ENCODE results near the gene TNF. TPM values are rescaled to one million over a fixed set of nuclear protein-coding genes. Genes with fewer than 3 reads are reported as not detected.

Gene TNF
- total RNA-seq, 1 donor from 2014 or later, result 14.2 TPM

- peak overlapping the region; percentile 94 for H3K4me3 ChIP-seq (ENCODE audit: low read depth, low read length)
- no peak for DNase-seq (ENCODE audit: low read depth)
- no peak for TF ChIP-seq CTCF (conservative IDR thresholded peaks at IDR 0.05; ENCODE audit: low read depth, low read length)
These were observed 46.6 kb downstream of the TNF start for GRCh38 chr6:31621991-31622390.

GRCh38 chr6:31622684-31623091 is 47.3 kb downstream of the TNF start:
- no peak for DNase-seq (ENCODE audit: low read depth)
- no peak for TF ChIP-seq CTCF (conservative IDR thresholded peaks at IDR 0.05; ENCODE audit: low read depth, low read length)
- peak overlapping the region; percentile 94 for H3K4me3 ChIP-seq (ENCODE audit: low read depth, low read length)

- no peak for TF ChIP-seq CTCF (conservative IDR thresholded peaks at IDR 0.05; ENCODE audit: low read depth, low read length)
- no peak for DNase-seq (ENCODE audit: low read depth)
These were observed 48.7 kb downstream of the TNF start for GRCh38 chr6:31624070-31624469.

GRCh38 chr6:31626952-31627351 is 51.6 kb downstream of the TNF start:
- no peak overlapping the region for H3K4me3 ChIP-seq (ENCODE audit: low read depth, low read length)
- no peak for TF ChIP-seq CTCF (conservative IDR thresholded peaks at IDR 0.05; ENCODE audit: low read depth, low read length)
- no peak for DNase-seq (ENCODE audit: low read depth)

More at GRCh38 chr6:31624070-31624469, 48.7 kb downstream of the TNF start:
- no peak overlapping the region for H3K4me3 ChIP-seq (ENCODE audit: low read depth, low read length)

- no peak overlapping the region for H3K4me3 ChIP-seq (ENCODE audit: low read depth, low read length)
- no peak for TF ChIP-seq CTCF (conservative IDR thresholded peaks at IDR 0.05; ENCODE audit: low read depth, low read length)
- no peak for DNase-seq (ENCODE audit: low read depth)
These were observed 52.4 kb downstream of the TNF start for GRCh38 chr6:31627690-31628287.

Other genes starting within 250 kb of the TNF start
- 41.2 and 225 TPM in 2 replicates for gene HLA-B, start 218.4 kb upstream of the TNF start, total RNA-seq
- gene MICA, start 172.0 kb upstream of the TNF start, total RNA-seq, result 25.7 and 46.8 TPM in 2 replicates
- gene MICB, start 77.4 kb upstream of the TNF start, total RNA-seq, result 13.0 and 40.9 TPM in 2 replicates
- not detected in 2 replicates for gene MCCD1, start 46.6 kb upstream of the TNF start, total RNA-seq
- 304 and 669 TPM in 2 replicates for gene DDX39B, start 33.6 kb upstream of the TNF start, total RNA-seq
- 0.14 and 0.52 TPM in 2 replicates for gene ATP6V1G2, start 29.0 kb upstream of the TNF start, total RNA-seq
- gene NFKBIL1, start 28.0 kb upstream of the TNF start, total RNA-seq, result 11.8 and 17.8 TPM in 2 replicates
- not detected in 2 replicates for gene LTA, start 3.3 kb upstream of the TNF start, total RNA-seq
- gene LTB, start 6.9 kb downstream of the TNF start, total RNA-seq, result 12.0 and 50.8 TPM in 2 replicates
- not detected in 2 replicates for gene LST1, start 10.7 kb downstream of the TNF start, total RNA-seq
- not detected in 2 replicates for gene NCR3, start 17.4 kb downstream of the TNF start, total RNA-seq
- gene AIF1, start 39.7 kb downstream of the TNF start, total RNA-seq, result not detected in 2 replicates
- gene PRRC2A, start 45.1 kb downstream of the TNF start, total RNA-seq, result 81.2 and 93.0 TPM in 2 replicates
- 307 and 331 TPM in 2 replicates for gene BAG6, start 77.1 kb downstream of the TNF start, total RNA-seq
- 0.72 and 0.81 TPM in 2 replicates for gene APOM, start 80.3 kb downstream of the TNF start, total RNA-seq
- 17.2 and 19.3 TPM in 2 replicates for gene C6orf47, start 85.2 kb downstream of the TNF start, total RNA-seq
- gene GPANK1, start 89.4 kb downstream of the TNF start, total RNA-seq, result 16.0 and 32.9 TPM in 2 replicates
- 313 and 435 TPM in 2 replicates for gene CSNK2B, start 90.5 kb downstream of the TNF start, total RNA-seq
- 1.1 and 4.0 TPM in 2 replicates for gene LY6G5B, start 94.4 kb downstream of the TNF start, total RNA-seq
- 0.94 and 1.1 TPM in 2 replicates for gene LY6G5C, start 105.5 kb downstream of the TNF start, total RNA-seq
- gene ABHD16A, start 127.8 kb downstream of the TNF start, total RNA-seq, result 25.4 and 35.6 TPM in 2 replicates
- gene LY6G6F, start 131.3 kb downstream of the TNF start, total RNA-seq, result not detected in 2 replicates
- not detected in 2 replicates for gene LY6G6D, start 139.8 kb downstream of the TNF start, total RNA-seq
- gene LY6G6C, start 146.2 kb downstream of the TNF start, total RNA-seq, result not detected in 2 replicates
- gene MPIG6B, start 147.8 kb downstream of the TNF start, total RNA-seq, result not detected in 2 replicates
- 61.1 and 87.2 TPM in 2 replicates for gene DDAH2, start 153.7 kb downstream of the TNF start, total RNA-seq
- gene CLIC1, start 161.0 kb downstream of the TNF start, total RNA-seq, result 938 and 1,262 TPM in 2 replicates
- 18.4 and 30.4 TPM in 2 replicates for gene MSH5, start 164.4 kb downstream of the TNF start, total RNA-seq
- 0.94 and 4.4 TPM in 2 replicates for gene SAPCD1, start 187.1 kb downstream of the TNF start, total RNA-seq
- gene VWA7, start 201.8 kb downstream of the TNF start, total RNA-seq, result 0.65 and 2.2 TPM in 2 replicates
- gene VARS1, start 220.2 kb downstream of the TNF start, total RNA-seq, result 113 and 166 TPM in 2 replicates
- gene LSM2, start 231.4 kb downstream of the TNF start, total RNA-seq, result 112 and 157 TPM in 2 replicates
- gene HSPA1L, start 239.7 kb downstream of the TNF start, total RNA-seq, result 0.29 and 0.35 TPM in 2 replicates
- 116 and 139 TPM in 2 replicates for gene HSPA1A, start 240.0 kb downstream of the TNF start, total RNA-seq